Suprapubic skin (tissue), 4 donors: ENCODE data around the gene PLXDC2. TPM values are rescaled to one million over a fixed set of nuclear protein-coding genes. Genes with fewer than 3 reads are reported as not detected.

Source experiments
- DNase-seq, 2 donors: peaks; one replicate each; pipeline ENCODE4 v3.0.0-alpha.2; 2019; ENCODE audit warnings: low spot score in 2 of 2
- H3K27ac ChIP-seq: fragments of 200-600 bp; sonication (generic); one replicate; pipeline ENCODE4 v1.5.1; 2019
- H3K27me3 ChIP-seq: fragments of 200-600 bp; sonication (generic); one replicate; pipeline ENCODE4 v1.5.1; 2019
- H3K36me3 ChIP-seq: fragments of 200-600 bp; sonication (generic); one replicate; pipeline ENCODE4 v1.5.1; 2019
- H3K4me1 ChIP-seq: fragments of 200-600 bp; sonication (generic); one replicate; pipeline ENCODE4 v1.5.1; 2019
- H3K4me3 ChIP-seq: fragments of 200-600 bp; sonication (generic); one replicate; pipeline ENCODE4 v1.5.1; 2019; ENCODE audit warnings: mild to moderate bottlenecking
- H3K9me3 ChIP-seq: fragments of 200-600 bp; sonication (generic); one replicate; pipeline ENCODE4 v1.5.1; 2019
- CTCF ChIP-seq, 2 donors: fragments of 200-600 bp in 1 of 2; fragments of 450-650 bp in 1 of 2; sonication (generic) in 1 of 2; IDR thresholded peaks; one replicate each; pipeline ENCODE4 v1.5.1; 2016 to 2019; ENCODE audit warnings: antibody characterized with exemption in 2 of 2, mild to moderate bottlenecking in 1 of 2, moderate library complexity in 1 of 2
- EP300 ChIP-seq: sonication (generic); formaldehyde crosslinking; IDR thresholded peaks from one replicate; pipeline ENCODE4 v1.6.1; 2017; ENCODE audit warnings: antibody characterized with exemption
- POLR2A ChIP-seq, 2 donors: fragments of 450-650 bp; IDR thresholded peaks; one replicate each; pipeline ENCODE4 v1.6.1; 2017; ENCODE audit warnings: antibody characterized with exemption in 2 of 2, mild to moderate bottlenecking in 2 of 2, moderate library complexity in 2 of 2
- POLR2AphosphoS5 ChIP-seq, 3 donors: sonication (generic); formaldehyde crosslinking; IDR thresholded peaks; one replicate each; pipeline ENCODE4 v1.6.1; 2017; ENCODE audit warnings: antibody characterized with exemption in 3 of 3
- WGBS: methylation state at CpG from one replicate; pipeline ENCODE4 v1.1.5; 2018; 5-methylcytosine and 5-hydroxymethylcytosine counted together
- total RNA-seq, 4 donors: library from RNA; depleted of rRNA; stranded (reverse); fragments of >200 nt; gene quantifications; one replicate each; pipeline ENCODE4 v1.1.0, GENCODE V29; 2016

The PLXDC2 gene
- total RNA-seq, 4 donors from 2014 or later: 93.0 to 97.0 (median 95.0) TPM

- no peaks in the 10 kb centered on the region for H3K27me3 ChIP-seq
- no peak overlapping the region for H3K4me3 ChIP-seq
- no peak overlapping the region for H3K27ac ChIP-seq
- WGBS: 35% methylated on average over 2 of the region's 2 CpGs
- no peaks in the 10 kb centered on the region for H3K9me3 ChIP-seq
- TF ChIP-seq CTCF (IDR thresholded peaks at IDR 0.05): no peak
- no peak for TF ChIP-seq POLR2AphosphoS5 (IDR thresholded peaks at IDR 0.05)
- TF ChIP-seq EP300: no peak
- no peak for TF ChIP-seq POLR2A (IDR thresholded peaks at IDR 0.05)
- H3K36me3 ChIP-seq: no peaks in the 10 kb centered on the region
- peaks cover 18% of the 10 kb centered on the region for H3K4me1 ChIP-seq
- DNase-seq: no peak
Measured at GRCh38 chr10:19889256-19889655, 73.0 kb downstream of the PLXDC2 start.

- 90% methylated on average over 6 of the region's 6 CpGs for WGBS
- no peaks in the 10 kb centered on the region for H3K36me3 ChIP-seq
- H3K27ac ChIP-seq: no peak overlapping the region
- no peak for DNase-seq
- no peak for TF ChIP-seq CTCF (IDR thresholded peaks at IDR 0.05)
- no peak for TF ChIP-seq POLR2A (IDR thresholded peaks at IDR 0.05)
- no peak for TF ChIP-seq EP300
- no peak for TF ChIP-seq POLR2AphosphoS5 (IDR thresholded peaks at IDR 0.05)
- no peaks in the 10 kb centered on the region for H3K27me3 ChIP-seq
- H3K9me3 ChIP-seq: no peaks in the 10 kb centered on the region
- peaks cover 18% of the 10 kb centered on the region for H3K4me1 ChIP-seq
- no peak overlapping the region for H3K4me3 ChIP-seq
Measured at GRCh38 chr10:19891429-19891828, 75.2 kb downstream of the PLXDC2 start.

- Histone ChIP-seq H3K4me1 (peaks cover 18% of the 10 kb centered on the region), H3K9me3 (no peaks in the 10 kb centered on the region), H3K4me3 (no peak overlapping the region), H3K27ac (no peak overlapping the region), H3K27me3 (no peaks in the 10 kb centered on the region), H3K36me3 (no peaks in the 10 kb centered on the region)
- TF ChIP-seq CTCF (IDR thresholded peaks at IDR 0.05) (no peak), EP300 (no peak), POLR2AphosphoS5 (IDR thresholded peaks at IDR 0.05) (no peak), POLR2A (IDR thresholded peaks at IDR 0.05) (no peak)
- no peak for DNase-seq
- WGBS: 65% methylated on average over 4 of the region's 4 CpGs
Measured at GRCh38 chr10:19892270-19892669, 76.0 kb downstream of the PLXDC2 start.

- TF ChIP-seq POLR2A (IDR thresholded peaks at IDR 0.05): no peak
- no peak for TF ChIP-seq CTCF (IDR thresholded peaks at IDR 0.05)
- no peak for TF ChIP-seq EP300
- no peak for TF ChIP-seq POLR2AphosphoS5 (IDR thresholded peaks at IDR 0.05)
- H3K27me3 ChIP-seq: no peaks in the 10 kb centered on the region
- no peak overlapping the region for H3K4me3 ChIP-seq
- H3K27ac ChIP-seq: no peak overlapping the region
- H3K4me1 ChIP-seq: peaks cover 16% of the 10 kb centered on the region
- no peaks in the 10 kb centered on the region for H3K9me3 ChIP-seq
- DNase-seq: no peak
- no peaks in the 10 kb centered on the region for H3K36me3 ChIP-seq
- WGBS: 65% methylated on average over 5 of the region's 5 CpGs
Measured at GRCh38 chr10:19892677-19893076, 76.4 kb downstream of the PLXDC2 start.

- H3K27ac ChIP-seq: no peak overlapping the region
- TF ChIP-seq POLR2A (IDR thresholded peaks at IDR 0.05): no peak
- no peak for TF ChIP-seq CTCF (IDR thresholded peaks at IDR 0.05)
- TF ChIP-seq EP300: no peak
- no peak for TF ChIP-seq POLR2AphosphoS5 (IDR thresholded peaks at IDR 0.05)
- no peak overlapping the region for H3K4me3 ChIP-seq
- 76% methylated on average over 3 of the region's 3 CpGs for WGBS
- H3K27me3 ChIP-seq: no peaks in the 10 kb centered on the region
- no peak for DNase-seq
- H3K4me1 ChIP-seq: peaks cover 3% of the 10 kb centered on the region
- H3K36me3 ChIP-seq: no peaks in the 10 kb centered on the region
- H3K9me3 ChIP-seq: no peaks in the 10 kb centered on the region
Measured at GRCh38 chr10:19895500-19895899, 79.3 kb downstream of the PLXDC2 start.
